Measurements from ENCODE around the gene NEK8. TPM values are rescaled to one million over a fixed set of nuclear protein-coding genes. Genes with fewer than 3 reads are reported as not detected.

Gene NEK8
- polyA plus RNA-seq, 3 donors, result 2.7 to 9.6 (median 3.1) TPM

GRCh38 chr17:28700278-28700677 lies 28.3 kb upstream of the NEK8 start:
- peaks cover 22% of the 10 kb centered on the region for H4K20me1 ChIP-seq (ENCODE audit: insufficient read depth, low read length)
- intact Hi-C loops (cut with micrococcal nuclease), result no loop called here
- WGBS (ENCODE audit: insufficient coverage), result 97% methylated on average over 8 of the region's 8 CpGs

GRCh38 chr17:28700830-28701492 lies 27.6 kb upstream of the NEK8 start:
- no peaks in the 10 kb centered on the region for H3K9me3 Mint-ChIP-seq

More at GRCh38 chr17:28700278-28700677, 28.3 kb upstream of the NEK8 start:
- no peak overlapping the region for H3K27ac Mint-ChIP-seq
- no peak overlapping the region for H3K4me3 ChIP-seq (replicated peaks in 1 of 3; ENCODE audit: low read depth in 2 of 3, low read length in 3 of 3)
- no peak overlapping the region for H3K9ac ChIP-seq (ENCODE audit: insufficient read depth, low read length, poor library complexity, severe bottlenecking)
- no peak overlapping the region for H3K4me2 ChIP-seq (replicated peaks; ENCODE audit: extremely low read depth, low read length, poor library complexity, severe bottlenecking)
- no peaks in the 10 kb centered on the region for H3K4me1 ChIP-seq (ENCODE audit: control insufficient read depth in 1 of 2, insufficient read depth in 2 of 2, low read length in 2 of 2)
- H3K9me3 ChIP-seq (replicated peaks in 1 of 2; ENCODE audit: control insufficient read depth in 1 of 2, insufficient read depth in 1 of 2, low read length in 2 of 2), result no peaks in the 10 kb centered on the region
- H3K36me3 ChIP-seq (replicated peaks in 1 of 2; ENCODE audit: control insufficient read depth in 1 of 2, insufficient read depth in 2 of 2, low read length in 2 of 2), result peaks cover 91 to 98% of the 10 kb centered on the region in 2 donors
- H3K4me1 Mint-ChIP-seq, result no peaks in the 10 kb centered on the region
- no peaks in the 10 kb centered on the region for H3K27me3 ChIP-seq (ENCODE audit: control insufficient read depth in 2 of 2, insufficient read depth in 2 of 2, low read length in 2 of 2)
- no peak overlapping the region for H2AFZ ChIP-seq (ENCODE audit: insufficient read depth, low read depth, low read length, poor library complexity, severe bottlenecking)
- DNase-seq, result no peak
- H3K36me3 Mint-ChIP-seq, result peaks cover 93 to 98% of the 10 kb centered on the region in 2 donors
- no peak overlapping the region for H3K4me3 Mint-ChIP-seq
- no peaks in the 10 kb centered on the region for H3K79me2 ChIP-seq (ENCODE audit: insufficient read depth, low read length)
- peaks cover 0 to 2% (median 0%) of the 10 kb centered on the region in 3 donors for H3K27me3 Mint-ChIP-seq (ENCODE audit: low read depth in 3 of 3)
- no peaks in the 10 kb centered on the region for H3K9me3 Mint-ChIP-seq
- no peak for TF ChIP-seq CTCF (IDR thresholded peaks at IDR 0.05)
- H3K27ac ChIP-seq (ENCODE audit: low read depth in 1 of 2, low read length in 2 of 2), result no peak overlapping the region

More at GRCh38 chr17:28700830-28701492, 27.6 kb upstream of the NEK8 start:
- no peak for DNase-seq
- H2AFZ ChIP-seq (ENCODE audit: insufficient read depth, low read depth, low read length, poor library complexity, severe bottlenecking), result no peak overlapping the region
- TF ChIP-seq CTCF (IDR thresholded peaks at IDR 0.05), result no peak
- H3K9me3 ChIP-seq (replicated peaks in 1 of 2; ENCODE audit: control insufficient read depth in 1 of 2, insufficient read depth in 1 of 2, low read length in 2 of 2), result no peaks in the 10 kb centered on the region
- no peak overlapping the region for H3K4me3 ChIP-seq (replicated peaks in 1 of 3; ENCODE audit: low read depth in 2 of 3, low read length in 3 of 3)
- H3K4me1 Mint-ChIP-seq, result no peaks in the 10 kb centered on the region
- intact Hi-C loops (cut with micrococcal nuclease), result no loop called here
- H3K27ac ChIP-seq (ENCODE audit: low read depth in 1 of 2, low read length in 2 of 2), result no peak overlapping the region
- H3K36me3 ChIP-seq (replicated peaks in 1 of 2; ENCODE audit: control insufficient read depth in 1 of 2, insufficient read depth in 2 of 2, low read length in 2 of 2), result peaks cover 86 to 97% of the 10 kb centered on the region in 2 donors
- H3K27me3 Mint-ChIP-seq (ENCODE audit: low read depth in 3 of 3), result peaks cover 0 to 2% (median 2%) of the 10 kb centered on the region in 3 donors
- peaks cover 89 to 96% of the 10 kb centered on the region in 2 donors for H3K36me3 Mint-ChIP-seq
- no peaks in the 10 kb centered on the region for H3K27me3 ChIP-seq (ENCODE audit: control insufficient read depth in 2 of 2, insufficient read depth in 2 of 2, low read length in 2 of 2)
- WGBS (ENCODE audit: insufficient coverage), result 99% methylated on average over 9 of the region's 10 CpGs
- H3K9ac ChIP-seq (ENCODE audit: insufficient read depth, low read length, poor library complexity, severe bottlenecking), result no peak overlapping the region
- H3K27ac Mint-ChIP-seq, result peak overlapping the region in 3 of 7 donors; percentile 26 to 69 (median 37)
- no peak overlapping the region for H3K4me3 Mint-ChIP-seq
- H3K79me2 ChIP-seq (ENCODE audit: insufficient read depth, low read length), result no peaks in the 10 kb centered on the region
- no peaks in the 10 kb centered on the region for H3K4me1 ChIP-seq (ENCODE audit: control insufficient read depth in 1 of 2, insufficient read depth in 2 of 2, low read length in 2 of 2)
- H4K20me1 ChIP-seq (ENCODE audit: insufficient read depth, low read length), result peaks cover 22% of the 10 kb centered on the region
- H3K4me2 ChIP-seq (replicated peaks; ENCODE audit: extremely low read depth, low read length, poor library complexity, severe bottlenecking), result no peak overlapping the region
